SK-N-SH (cell line): ENCODE measurements around the gene TOX2.

ENCODE experiments used
- EP300 ChIP-seq, 2 experiments: IDR thresholded peaks; 2 replicates each; pipeline versions ENCODE4 v1.4.0 to v1.6.1; 2012; ENCODE audit warnings: borderline replicate concordance in 1 of 2, low read depth in 1 of 2, low read length in 1 of 2
- EZH2phosphoT487 ChIP-seq: fragments of 200-600 bp; sonication (generic); IDR thresholded peaks from 2 replicates; pipeline ENCODE4 v1.6.1; 2017; ENCODE audit warnings: low read depth, mixed run types, mild to moderate bottlenecking, antibody characterized with exemption, moderate library complexity, borderline replicate concordance
- FOXJ3 ChIP-seq: sonication (generic); formaldehyde crosslinking; IDR thresholded peaks from 2 replicates; pipeline ENCODE4 v1.5.1; 2020; ENCODE audit warnings: mild to moderate bottlenecking, missing genetic modification reagents
- FOXM1 ChIP-seq: IDR thresholded peaks from 2 replicates; pipeline ENCODE4 v1.4.0; 2012; ENCODE audit warnings: low read depth, mild to moderate bottlenecking
- MAX ChIP-seq: IDR thresholded peaks from 2 replicates; pipeline ENCODE4 v1.4.0; 2012; ENCODE audit warnings: low read depth
- POLR2AphosphoS5 ChIP-seq: IDR thresholded peaks from 2 replicates; pipeline ENCODE4 v1.6.1; 2012; ENCODE audit warnings: low read depth, low read length
- RFX5 ChIP-seq: IDR thresholded peaks from 2 replicates; pipeline ENCODE4 v1.6.1; 2012; ENCODE audit warnings: mild to moderate bottlenecking, improper control_type of control experiment, low read length
- RXRA ChIP-seq: IDR thresholded peaks from 2 replicates; pipeline ENCODE4 v1.4.0; 2012; ENCODE audit warnings: low read depth, mild to moderate bottlenecking, borderline replicate concordance
- TCF12 ChIP-seq: IDR thresholded peaks from 2 replicates; pipeline ENCODE4 v1.4.0; 2012
- YY1 ChIP-seq: IDR thresholded peaks from 2 replicates; pipeline ENCODE4 v1.4.0; 2012; ENCODE audit warnings: low read depth, mild to moderate bottlenecking
- TF ChIP-seq, protein P1 (sequence below): IDR thresholded peaks from 2 replicates; pipeline ENCODE4; 2012
- TF ChIP-seq, protein P2 (sequence below): fragments of 200-600 bp; sonication (generic); IDR thresholded peaks from 2 replicates; pipeline ENCODE4 v1.6.1; 2017; ENCODE audit warnings: antibody characterized with exemption, mild to moderate bottlenecking, moderate library complexity
- TF ChIP-seq, protein P3 (sequence below): IDR thresholded peaks from 2 replicates; pipeline ENCODE4 v1.4.0; 2012; ENCODE audit warnings: low read depth, borderline replicate concordance

DNA sequence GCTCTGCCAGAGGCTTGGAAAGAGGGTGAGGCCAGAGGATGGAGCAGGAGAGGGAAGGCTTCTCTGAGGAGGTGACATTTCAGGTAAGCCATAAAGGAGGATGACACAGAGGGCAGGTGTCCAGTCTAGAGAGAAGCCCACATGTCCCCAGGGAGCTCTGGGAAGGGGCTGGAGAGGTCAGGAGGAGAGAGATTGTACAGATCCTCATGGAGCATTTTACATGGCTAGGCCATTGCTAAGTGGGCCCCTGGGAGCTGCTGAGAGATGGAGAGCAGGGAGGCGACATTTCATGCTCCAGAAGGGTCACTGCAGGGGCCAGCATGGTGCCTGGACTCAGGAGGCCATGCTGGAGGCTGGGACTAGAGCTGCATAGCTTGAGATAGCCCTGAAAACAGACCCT, 124.5 kb downstream of the TOX2 start:
- TF ChIP-seq, protein P1, sequence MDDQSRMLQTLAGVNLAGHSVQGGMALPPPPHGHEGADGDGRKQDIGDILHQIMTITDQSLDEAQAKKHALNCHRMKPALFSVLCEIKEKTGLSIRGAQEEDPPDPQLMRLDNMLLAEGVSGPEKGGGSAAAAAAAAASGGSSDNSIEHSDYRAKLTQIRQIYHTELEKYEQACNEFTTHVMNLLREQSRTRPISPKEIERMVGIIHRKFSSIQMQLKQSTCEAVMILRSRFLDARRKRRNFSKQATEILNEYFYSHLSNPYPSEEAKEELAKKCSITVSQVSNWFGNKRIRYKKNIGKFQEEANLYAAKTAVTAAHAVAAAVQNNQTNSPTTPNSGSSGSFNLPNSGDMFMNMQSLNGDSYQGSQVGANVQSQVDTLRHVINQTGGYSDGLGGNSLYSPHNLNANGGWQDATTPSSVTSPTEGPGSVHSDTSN = no peak
- no peak for TF ChIP-seq RXRA
- no peak for TF ChIP-seq EP300 (IDR thresholded peaks at IDR 0.05; ENCODE audit: borderline replicate concordance in 1 of 2, low read depth in 1 of 2, low read length in 1 of 2)
- no peak for TF ChIP-seq MAX
- TF ChIP-seq, protein P2, sequence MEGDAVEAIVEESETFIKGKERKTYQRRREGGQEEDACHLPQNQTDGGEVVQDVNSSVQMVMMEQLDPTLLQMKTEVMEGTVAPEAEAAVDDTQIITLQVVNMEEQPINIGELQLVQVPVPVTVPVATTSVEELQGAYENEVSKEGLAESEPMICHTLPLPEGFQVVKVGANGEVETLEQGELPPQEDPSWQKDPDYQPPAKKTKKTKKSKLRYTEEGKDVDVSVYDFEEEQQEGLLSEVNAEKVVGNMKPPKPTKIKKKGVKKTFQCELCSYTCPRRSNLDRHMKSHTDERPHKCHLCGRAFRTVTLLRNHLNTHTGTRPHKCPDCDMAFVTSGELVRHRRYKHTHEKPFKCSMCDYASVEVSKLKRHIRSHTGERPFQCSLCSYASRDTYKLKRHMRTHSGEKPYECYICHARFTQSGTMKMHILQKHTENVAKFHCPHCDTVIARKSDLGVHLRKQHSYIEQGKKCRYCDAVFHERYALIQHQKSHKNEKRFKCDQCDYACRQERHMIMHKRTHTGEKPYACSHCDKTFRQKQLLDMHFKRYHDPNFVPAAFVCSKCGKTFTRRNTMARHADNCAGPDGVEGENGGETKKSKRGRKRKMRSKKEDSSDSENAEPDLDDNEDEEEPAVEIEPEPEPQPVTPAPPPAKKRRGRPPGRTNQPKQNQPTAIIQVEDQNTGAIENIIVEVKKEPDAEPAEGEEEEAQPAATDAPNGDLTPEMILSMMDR = no peak
- no peak for TF ChIP-seq FOXJ3 (CRISPR knock-in tag)
- TF ChIP-seq TCF12 = no peak
- no peak for TF ChIP-seq YY1
- no peak for TF ChIP-seq RFX5
- no peak for TF ChIP-seq FOXM1
- TF ChIP-seq POLR2AphosphoS5 = no peak
- no peak for TF ChIP-seq EZH2phosphoT487
- TF ChIP-seq, protein P3, sequence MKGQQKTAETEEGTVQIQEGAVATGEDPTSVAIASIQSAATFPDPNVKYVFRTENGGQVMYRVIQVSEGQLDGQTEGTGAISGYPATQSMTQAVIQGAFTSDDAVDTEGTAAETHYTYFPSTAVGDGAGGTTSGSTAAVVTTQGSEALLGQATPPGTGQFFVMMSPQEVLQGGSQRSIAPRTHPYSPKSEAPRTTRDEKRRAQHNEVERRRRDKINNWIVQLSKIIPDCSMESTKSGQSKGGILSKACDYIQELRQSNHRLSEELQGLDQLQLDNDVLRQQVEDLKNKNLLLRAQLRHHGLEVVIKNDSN = no peak
